Stomach (tissue), 9 donors: Measurements from ENCODE around the gene NCK2. TPM values are rescaled to one million over a fixed set of nuclear protein-coding genes. Genes with fewer than 3 reads are reported as not detected.

ENCODE experiments used
- DNase-seq, 2 donors: peaks; one replicate each; pipeline versions ENCODE4 v3.0.0 to v3.0.0-alpha.2; 2013 to 2019
- H3K27ac ChIP-seq, 5 donors: fragments of 200-600 bp in 4 of 5; sonication (generic) in 4 of 5; one replicate each; pipeline ENCODE4 v1.5.1; 2013 to 2019; ENCODE audit warnings: mild to moderate bottlenecking in 1 of 5, moderate library complexity in 1 of 5
- H3K27me3 ChIP-seq, 3 donors: fragments of 200-600 bp; sonication (generic); one replicate each; pipeline ENCODE4 v1.5.1; 2017 to 2019; ENCODE audit warnings: mixed run types in 1 of 3
- H3K36me3 ChIP-seq, 4 donors: fragments of 200-600 bp; sonication (generic); 1 replicate in 3 of 4; 2 replicates in 1 of 4; pipeline ENCODE4 v1.5.1; 2016 to 2019
- H3K4me1 ChIP-seq, 4 donors: fragments of 200-600 bp; sonication (generic); one replicate each; pipeline ENCODE4 v1.5.1; 2016 to 2019
- H3K4me3 ChIP-seq, 4 donors: fragments of 200-600 bp; sonication (generic) in 3 of 4; one replicate each; pipeline ENCODE4 v1.5.1; 2016 to 2019; ENCODE audit warnings: mild to moderate bottlenecking in 1 of 4
- H3K9me3 ChIP-seq, 4 donors: fragments of 200-600 bp; sonication (generic); one replicate each; pipeline ENCODE4 v1.5.1; 2016 to 2019
- EP300 ChIP-seq: sonication (generic); formaldehyde crosslinking; IDR thresholded peaks from one replicate; pipeline ENCODE4 v1.6.1; 2017; ENCODE audit warnings: antibody characterized with exemption
- POLR2A ChIP-seq, 4 donors: fragments of 450-650 bp; IDR thresholded peaks; one replicate each; pipeline ENCODE4 v1.6.1; 2016; ENCODE audit warnings: antibody characterized with exemption in 4 of 4, control low read depth in 2 of 4, mild to moderate bottlenecking in 1 of 4, moderate library complexity in 1 of 4
- POLR2AphosphoS5 ChIP-seq, 3 donors: sonication (generic); formaldehyde crosslinking; IDR thresholded peaks; one replicate each; pipeline ENCODE4 v1.6.1; 2016; ENCODE audit warnings: antibody characterized with exemption in 3 of 3
- WGBS, 5 donors: extraction: QIAGEN DNeasy Blood & Tissue Kit in 3 of 5; methylation state at CpG; one replicate each; pipeline versions ENCODE4 v1.1.5 to v1.1.7; 2013 to 2018; 5-methylcytosine and 5-hydroxymethylcytosine counted together
- intact Hi-C: fragments of 100-400 bp; cut with DNase I; formaldehyde crosslinking; loops from one replicate; pipeline ENCODE4 v1.15.1; 2023; ENCODE audit warnings: low total_unique reads
- polyA plus RNA-seq, 3 donors: library from polyadenylated mRNA; stranded (reverse); fragments of 200-250 nt; gene quantifications; one replicate each; pipeline ENCODE4 v1.2.3, GENCODE V29; 2013
- total RNA-seq, 5 donors: library from RNA; depleted of rRNA; stranded (reverse); fragments of >200 nt; gene quantifications; one replicate each; pipeline versions ENCODE4 v1.1.0 to v1.2.3, GENCODE V29; 2014 to 2016
- TF ChIP-seq, protein P1 (sequence below), 7 experiments: fragments of 450-650 bp in 4 of 7; fragments of 200-600 bp in 3 of 7; sonication (generic) in 3 of 7; IDR thresholded peaks; one replicate each; pipeline ENCODE4 v1.5.1; 2016 to 2019; ENCODE audit warnings: antibody characterized with exemption in 7 of 7, control low read depth in 2 of 7, mild to moderate bottlenecking in 1 of 7
- donor health status: healthy with polysubstance abuse.
- donor health status: Bipolar disorder and iron deficiency.
- donor health status: healthy.

NCK2 gene
- total and polyA plus RNA-seq, 8 donors: 23.1 to 88.9 (median 42.6) TPM

DNA sequence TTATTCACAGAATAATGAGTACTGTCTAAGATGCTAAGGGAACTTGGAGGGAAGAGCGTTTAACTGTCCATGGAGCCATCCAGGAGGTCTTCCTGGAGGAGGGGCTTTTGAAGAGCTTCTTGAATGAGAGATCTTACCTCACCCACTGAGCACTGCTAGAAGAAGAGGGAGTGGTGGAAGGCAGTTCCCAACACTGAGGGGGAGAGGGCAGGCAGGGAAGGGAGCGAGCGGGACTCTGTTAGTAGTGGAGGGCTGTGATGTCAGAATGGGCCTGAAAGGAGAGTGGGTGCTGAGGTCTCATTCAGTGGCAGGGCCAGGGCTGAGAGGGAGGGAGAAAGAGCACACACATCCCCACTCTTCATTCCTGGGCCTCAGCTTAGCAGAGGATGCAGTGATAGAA, 65.0 kb downstream of the NCK2 start:
- Histone ChIP-seq H3K27me3 (no peaks in the 10 kb centered on the region), H3K9me3 (no peaks in the 10 kb centered on the region), H3K27ac (peak overlapping the region in 1 of 5 donors; percentile 11), H3K4me1 (peaks cover 23 to 81% (median 55%) of the 10 kb centered on the region in 4 donors), H3K36me3 (no peaks in the 10 kb centered on the region), H3K4me3 (no peak overlapping the region)
- DNase-seq: no peak
- intact Hi-C loops: no loop called here
- TF ChIP-seq, protein P1, sequence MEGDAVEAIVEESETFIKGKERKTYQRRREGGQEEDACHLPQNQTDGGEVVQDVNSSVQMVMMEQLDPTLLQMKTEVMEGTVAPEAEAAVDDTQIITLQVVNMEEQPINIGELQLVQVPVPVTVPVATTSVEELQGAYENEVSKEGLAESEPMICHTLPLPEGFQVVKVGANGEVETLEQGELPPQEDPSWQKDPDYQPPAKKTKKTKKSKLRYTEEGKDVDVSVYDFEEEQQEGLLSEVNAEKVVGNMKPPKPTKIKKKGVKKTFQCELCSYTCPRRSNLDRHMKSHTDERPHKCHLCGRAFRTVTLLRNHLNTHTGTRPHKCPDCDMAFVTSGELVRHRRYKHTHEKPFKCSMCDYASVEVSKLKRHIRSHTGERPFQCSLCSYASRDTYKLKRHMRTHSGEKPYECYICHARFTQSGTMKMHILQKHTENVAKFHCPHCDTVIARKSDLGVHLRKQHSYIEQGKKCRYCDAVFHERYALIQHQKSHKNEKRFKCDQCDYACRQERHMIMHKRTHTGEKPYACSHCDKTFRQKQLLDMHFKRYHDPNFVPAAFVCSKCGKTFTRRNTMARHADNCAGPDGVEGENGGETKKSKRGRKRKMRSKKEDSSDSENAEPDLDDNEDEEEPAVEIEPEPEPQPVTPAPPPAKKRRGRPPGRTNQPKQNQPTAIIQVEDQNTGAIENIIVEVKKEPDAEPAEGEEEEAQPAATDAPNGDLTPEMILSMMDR (IDR thresholded peaks at IDR 0.05): no peak
- TF ChIP-seq POLR2AphosphoS5 (IDR thresholded peaks at IDR 0.05) (no peak), POLR2A (IDR thresholded peaks at IDR 0.05) (no peak), EP300 (no peak)
- WGBS, 5 donors: 86 to 98% (median 92%) methylated on average over 3 of the region's 3 CpGs

DNA sequence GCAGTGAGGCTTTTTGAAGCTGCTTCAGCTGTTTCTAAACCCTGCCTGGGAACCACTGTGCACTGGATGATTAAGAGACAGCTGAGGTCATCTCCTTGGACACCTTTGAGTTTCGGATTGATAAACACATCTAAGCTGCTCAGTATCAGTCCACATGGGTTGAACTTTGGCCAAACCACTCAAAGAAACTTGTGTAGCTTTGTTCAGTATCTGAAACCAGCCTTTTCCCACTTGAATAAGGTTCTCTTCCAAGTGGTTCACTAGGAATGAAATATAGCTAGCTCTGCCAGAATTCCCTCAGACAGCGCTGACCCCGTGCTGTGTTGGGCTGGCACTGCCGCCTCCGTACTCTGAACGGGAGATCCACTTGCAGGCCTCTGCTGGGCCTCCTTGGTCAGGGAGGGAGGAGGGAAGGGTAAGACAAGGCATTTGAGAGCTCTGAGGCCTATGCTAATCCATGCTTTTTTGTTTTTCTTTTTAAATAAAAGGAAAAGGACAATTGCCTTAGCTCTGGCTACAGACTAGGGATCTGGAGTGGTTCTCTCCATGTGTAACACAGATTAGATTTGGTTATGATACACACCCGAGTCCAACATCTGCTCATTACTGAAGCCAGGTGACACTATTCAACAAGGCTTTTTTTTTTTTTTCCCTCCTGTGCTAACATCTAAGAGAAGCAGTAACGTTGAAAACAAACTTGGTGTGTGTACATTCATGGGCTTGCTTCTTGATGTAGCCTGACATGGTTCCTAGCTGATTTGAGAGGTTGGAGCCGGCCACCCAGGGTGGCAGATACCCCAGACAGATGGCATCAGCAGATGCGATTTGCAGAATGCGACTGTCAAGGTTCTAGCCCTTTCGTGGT, 67.7 kb downstream of the NCK2 start:
- Histone ChIP-seq H3K4me3 (no peak overlapping the region), H3K4me1 (peaks cover 23 to 85% (median 57%) of the 10 kb centered on the region in 4 donors), H3K27ac (peak overlapping the region in 4 of 5 donors; percentile 49 to 66 (median 56)), H3K36me3 (peaks cover 4 to 11% (median 9%) of the 10 kb centered on the region in 4 donors), H3K9me3 (no peaks in the 10 kb centered on the region), H3K27me3 (no peaks in the 10 kb centered on the region)
- WGBS, 5 donors: 31 to 45% (median 35%) methylated on average over 12 of the region's 12 CpGs
- no peak for TF ChIP-seq POLR2A (IDR thresholded peaks at IDR 0.05)
- no peak for TF ChIP-seq EP300
- TF ChIP-seq, protein P1 (IDR thresholded peaks at IDR 0.05): no peak
- TF ChIP-seq POLR2AphosphoS5 (IDR thresholded peaks at IDR 0.05): peak in 1 of 3 donors; percentile 58
- peak in 1 of 2 donors; percentile 76 for DNase-seq
- intact Hi-C loops: no loop called here

- H3K27ac ChIP-seq: peak overlapping the region in 3 of 5 donors; percentile 49 to 66 (median 52)
Observed at GRCh38 chr2:105813045-105813315, 68.3 kb downstream of the NCK2 start.

GRCh38 chr2:105813405-105813804, 68.7 kb downstream of the NCK2 start:
- Histone ChIP-seq H3K36me3 (peaks cover 4 to 15% (median 12%) of the 10 kb centered on the region in 4 donors), H3K4me1 (peaks cover 23 to 78% (median 53%) of the 10 kb centered on the region in 4 donors), H3K9me3 (no peaks in the 10 kb centered on the region), H3K27ac (peak overlapping the region in 3 of 5 donors; percentile 49 to 66 (median 52)), H3K27me3 (no peaks in the 10 kb centered on the region), H3K4me3 (no peak overlapping the region)
- WGBS, 5 donors: 82 to 98% (median 88%) methylated on average over 5 of the region's 5 CpGs
- intact Hi-C loops: no loop called here
- no peak for TF ChIP-seq EP300
- no peak for TF ChIP-seq POLR2A (IDR thresholded peaks at IDR 0.05)
- no peak for TF ChIP-seq POLR2AphosphoS5 (IDR thresholded peaks at IDR 0.05)
- TF ChIP-seq, protein P1 (IDR thresholded peaks at IDR 0.05): no peak
- DNase-seq: no peak

More at GRCh38 chr2:105813045-105813315, 68.3 kb downstream of the NCK2 start:
- WGBS, 5 donors: 71 to 86% (median 83%) methylated on average over 4 of the region's 4 CpGs
- intact Hi-C loops: no loop called here
- no peaks in the 10 kb centered on the region for H3K27me3 ChIP-seq
- no peak for DNase-seq
- H3K4me1 ChIP-seq: peaks cover 23 to 82% (median 55%) of the 10 kb centered on the region in 4 donors
- H3K4me3 ChIP-seq: no peak overlapping the region
- no peaks in the 10 kb centered on the region for H3K9me3 ChIP-seq
- TF ChIP-seq EP300: no peak
- TF ChIP-seq POLR2AphosphoS5 (IDR thresholded peaks at IDR 0.05): no peak
- no peak for TF ChIP-seq POLR2A (IDR thresholded peaks at IDR 0.05)
- H3K36me3 ChIP-seq: peaks cover 4 to 12% (median 12%) of the 10 kb centered on the region in 4 donors
